Astrocyte of the cerebellum (primary cell): ENCODE measurements around the gene WWC1.

ENCODE experiments used
- DNase-seq: peaks from one replicate; pipeline ENCODE4 v3.0.0-alpha.2; 2011; ENCODE audit warnings: low read depth
- H3K4me3 ChIP-seq: 2 replicates; pipeline ENCODE4 v1.5.1; 2011; ENCODE audit warnings: mild to moderate bottlenecking, low read depth, low read length, moderate library complexity
- CTCF ChIP-seq: IDR thresholded peaks from 2 replicates; pipeline ENCODE4 v1.5.1; 2012; ENCODE audit warnings: low read length, low read depth, moderate library complexity, mild to moderate bottlenecking; ENCODE audit errors: missing control alignments
- in situ Hi-C: cut with HindIII; loops from 2 replicates; pipeline ENCODE4 v1.10.0; 2017; ENCODE audit warnings: low sequenced_read_pairs

WWC1 gene

GRCh38 chr5:168270476-168270875, 21.0 kb upstream of the WWC1 start:
- no peak for TF ChIP-seq CTCF
- in situ Hi-C loops, result no loop called here
- DNase-seq, result no peak
- H3K4me3 ChIP-seq, result no peak overlapping the region

DNA sequence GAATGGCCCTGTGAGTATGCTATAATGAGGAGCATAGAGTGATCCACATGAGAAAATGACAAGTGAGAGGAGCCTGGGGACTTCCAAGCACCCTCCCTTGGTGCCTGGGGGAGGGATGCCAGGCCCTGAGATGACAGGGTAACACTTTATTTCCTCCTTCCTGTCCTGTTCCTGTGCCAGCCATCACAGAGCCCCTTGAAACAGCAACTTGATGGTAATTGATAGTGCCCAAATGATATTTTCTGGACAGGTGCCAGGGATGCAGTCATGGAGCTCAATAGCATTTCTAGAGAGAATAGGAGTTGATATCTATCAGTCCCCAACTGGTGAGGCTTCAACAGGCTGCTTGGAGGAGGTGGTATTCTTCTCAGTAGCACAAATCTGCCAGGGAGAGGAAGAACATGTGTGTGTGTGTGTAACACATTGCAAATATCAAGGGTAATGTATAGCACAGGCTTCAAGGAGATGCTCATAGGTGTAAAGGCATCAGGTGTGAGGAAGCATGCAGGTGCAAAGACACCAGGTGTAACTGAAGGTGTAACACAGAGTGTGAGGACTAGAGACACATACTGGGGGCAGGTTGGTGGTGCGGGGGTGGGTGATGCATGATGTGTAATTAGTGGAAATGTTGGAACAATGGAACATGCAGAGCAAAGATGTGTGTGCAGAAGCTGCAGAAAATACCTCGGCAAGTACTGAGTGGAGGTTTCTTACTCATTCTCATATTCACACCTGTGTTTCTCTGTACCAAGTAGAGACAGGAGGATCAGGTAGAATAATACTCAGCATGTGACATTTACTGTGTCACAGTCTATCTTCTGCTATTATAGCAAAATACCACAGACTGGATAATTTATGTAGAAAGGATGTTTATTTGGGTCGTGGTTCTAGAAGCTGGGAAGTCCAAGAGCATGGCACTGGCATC, 18.1 kb upstream of the WWC1 start:
- no peak overlapping the region for H3K4me3 ChIP-seq
- DNase-seq, result no peak
- in situ Hi-C loops, result no loop called here
- TF ChIP-seq CTCF, result no peak

DNA sequence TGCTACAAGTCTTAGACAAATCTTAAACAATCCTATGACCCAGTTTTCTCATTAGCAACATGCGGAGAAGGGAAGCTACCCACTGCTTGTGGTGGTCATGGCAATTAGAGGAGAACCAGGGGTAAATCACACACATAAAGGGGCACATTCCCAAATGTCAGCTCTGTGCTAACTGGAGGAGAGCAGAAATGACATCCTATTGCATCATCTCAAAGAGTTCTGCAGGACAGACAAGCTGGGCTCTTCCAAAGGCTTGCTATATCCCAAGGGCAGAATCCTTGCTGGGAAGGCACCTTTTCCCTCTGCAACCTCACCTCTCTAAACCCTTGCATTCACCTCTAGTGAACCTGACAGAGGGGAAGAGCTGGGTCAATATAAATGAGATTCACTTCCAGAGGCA, 17.0 kb upstream of the WWC1 start:
- DNase-seq, result no peak
- in situ Hi-C loops, result no loop called here
- no peak overlapping the region for H3K4me3 ChIP-seq

GRCh38 chr5:168275940-168276339, 15.5 kb upstream of the WWC1 start:
- in situ Hi-C loops, result no loop called here
- TF ChIP-seq CTCF, result no peak
- DNase-seq, result no peak
- H3K4me3 ChIP-seq, result no peak overlapping the region

More for the DNA sequence above, 17.0 kb upstream of the WWC1 start:
- TF ChIP-seq CTCF, result no peak

GRCh38 chr5:168282120-168282519, 9.3 kb upstream of the WWC1 start:
- TF ChIP-seq CTCF, result no peak
- in situ Hi-C loops, result no loop called here
- DNase-seq, result no peak
- H3K4me3 ChIP-seq, result no peak overlapping the region

GRCh38 chr5:168284809-168285208, 6.6 kb upstream of the WWC1 start:
- H3K4me3 ChIP-seq, result no peak overlapping the region
- no peak for TF ChIP-seq CTCF
- in situ Hi-C loops, result no loop called here
- no peak for DNase-seq
